IMR-90 (cell line): Measurements from ENCODE around the gene AVP. TPM values are rescaled to one million over a fixed set of nuclear protein-coding genes. Genes with fewer than 3 reads are reported as not detected.
A peak's percentile ranks its signal among the peaks of the same experiment; 100 is the strongest.

Source experiments
- ATAC-seq: fragments of 200-7000 bp; cut with Tn5 transposase; 2 replicates; pipeline ENCODE4 v1.9.1; 2020; ENCODE audit warnings: low read depth, mild to moderate bottlenecking, moderate library complexity
- BruUV-seq: library from RNA; stranded (reverse); fragments of 400-500 nt; replicated peaks from 2 replicates; lab custom pipeline; 2021; lab: Mats Ljungman, UMichigan
- CTCF ChIA-PET: fragments of 300-600 bp; formaldehyde crosslinking; extraction: SDS; loops from one replicate; lab custom pipeline; 2021; ENCODE audit warnings: antibody characterized with exemption; lab: Yijun Ruan, JAX
- POLR2A ChIA-PET: fragments of 300-600 bp; sonication (Branson Sonifier 250); formaldehyde crosslinking; loops from one replicate; lab custom pipeline; 2022; ENCODE audit warnings: antibody characterized with exemption; ENCODE audit not compliant: unreplicated experiment; lab: Charles Lee
- DNase-seq: peaks from one replicate; pipeline ENCODE4 v3.0.0; 2013
- H2AFZ ChIP-seq: replicated peaks from 2 replicates; pipeline ENCODE3; 2013; ENCODE audit warnings: low read length, mild to moderate bottlenecking; ENCODE audit not compliant: poor library complexity
- H2AK5ac ChIP-seq: 2 replicates; pipeline ENCODE4 v1.6.1; 2013; ENCODE audit warnings: low read depth, low read length, inconsistent platforms
- H2AK9ac ChIP-seq: replicated peaks from 2 replicates; pipeline ENCODE3; 2013; ENCODE audit warnings: mild to moderate bottlenecking, low read depth, low read length, moderate library complexity; ENCODE audit not compliant: poor library complexity
- H2BK120ac ChIP-seq: 2 replicates; pipeline ENCODE4 v1.6.1; 2013; ENCODE audit warnings: low read depth, low read length, inconsistent platforms
- H2BK15ac ChIP-seq: 3 replicates; pipeline ENCODE4 v1.6.1; 2013; ENCODE audit warnings: low read depth, low read length, inconsistent platforms
- H2BK20ac ChIP-seq: 2 replicates; pipeline ENCODE4 v1.6.1; 2013; ENCODE audit warnings: low read depth, mild to moderate bottlenecking, inconsistent platforms, low read length, moderate library complexity
- H2BK5ac ChIP-seq: 2 replicates; pipeline ENCODE4 v1.6.1; 2013; ENCODE audit warnings: mild to moderate bottlenecking, low read depth, low read length, inconsistent platforms; ENCODE audit not compliant: poor library complexity, severe bottlenecking
- H3K14ac ChIP-seq: replicated peaks from 2 replicates; pipeline ENCODE4 v1.6.1; 2013; ENCODE audit warnings: low read depth, low read length, inconsistent platforms
- H3K18ac ChIP-seq: 2 replicates; pipeline ENCODE4 v1.6.1; 2013; ENCODE audit warnings: low read depth, low read length, control low read depth
- H3K23ac ChIP-seq: 2 replicates; pipeline ENCODE4 v1.6.1; 2013; ENCODE audit warnings: low read depth, low read length, inconsistent platforms
- H3K27ac ChIP-seq: 2 replicates; pipeline ENCODE4 v1.5.1; 2013; ENCODE audit warnings: mild to moderate bottlenecking, control low read depth, low read length; ENCODE audit not compliant: insufficient read depth
- H3K27me3 ChIP-seq: 2 replicates; pipeline ENCODE4 v1.6.1; 2013; ENCODE audit warnings: low read length; ENCODE audit not compliant: control insufficient read depth, insufficient read depth
- H3K36me3 ChIP-seq: 2 replicates; pipeline ENCODE4 v1.6.1; 2013; ENCODE audit warnings: low read length, mixed read lengths; ENCODE audit not compliant: control insufficient read depth, insufficient read depth
- H3K4ac ChIP-seq: 2 replicates; pipeline ENCODE4 v1.6.1; 2013; ENCODE audit warnings: low read depth, low read length, inconsistent platforms
- H3K4me1 ChIP-seq: 2 replicates; pipeline ENCODE4 v1.6.1; 2013; ENCODE audit warnings: low read length, mixed read lengths; ENCODE audit not compliant: control insufficient read depth, insufficient read depth
- H3K4me2 ChIP-seq: 2 replicates; pipeline ENCODE4 v1.6.1; 2013; ENCODE audit warnings: low read depth, mild to moderate bottlenecking, control low read depth, low read length, moderate library complexity
- H3K4me3 ChIP-seq: 2 replicates; pipeline ENCODE4 v1.5.1; 2013; ENCODE audit warnings: low read depth, mild to moderate bottlenecking, control low read depth, low read length, moderate library complexity; ENCODE audit not compliant: insufficient read depth
- H3K56ac ChIP-seq: 2 replicates; pipeline ENCODE4 v1.6.1; 2013; ENCODE audit warnings: low read length, inconsistent platforms; ENCODE audit not compliant: insufficient read depth; ENCODE audit errors: extremely low read depth
- H3K79me1 ChIP-seq, 2 experiments: 2 replicates each; pipeline ENCODE4 v1.6.1; 2013; ENCODE audit warnings: low read length in 2 of 2, inconsistent platforms in 1 of 2, low read depth in 1 of 2
- H3K9ac ChIP-seq: 2 replicates; pipeline ENCODE4 v1.6.1; 2013; ENCODE audit warnings: low read depth, low read length, control low read depth
- H3K9me1 ChIP-seq: 2 replicates; pipeline ENCODE4 v1.6.1; 2013; ENCODE audit warnings: low read length, inconsistent platforms; ENCODE audit not compliant: insufficient read depth
- H3K9me3 ChIP-seq: 2 replicates; pipeline ENCODE4 v1.6.1; 2013; ENCODE audit warnings: low read length; ENCODE audit not compliant: control insufficient read depth, insufficient read depth
- H4K20me1 ChIP-seq: 2 replicates; pipeline ENCODE4 v1.6.1; 2013; ENCODE audit warnings: low read length, inconsistent platforms; ENCODE audit not compliant: insufficient read depth
- H4K5ac ChIP-seq: 2 replicates; pipeline ENCODE4 v1.6.1; 2013; ENCODE audit warnings: mild to moderate bottlenecking, low read depth, low read length, control low read depth
- H4K8ac ChIP-seq, 2 experiments: 2 replicates each; pipeline ENCODE4 v1.6.1; 2013; ENCODE audit warnings: low read depth in 2 of 2, low read length in 2 of 2, control low read depth in 1 of 2, inconsistent platforms in 1 of 2
- H4K91ac ChIP-seq: 2 replicates; pipeline ENCODE4 v1.6.1; 2013; ENCODE audit warnings: low read depth, low read length, inconsistent platforms; ENCODE audit not compliant: insufficient read depth
- BHLHE40 ChIP-seq: fragments of 150-350 bp; IDR thresholded peaks from 2 replicates; pipeline ENCODE4 v1.6.1; 2016; ENCODE audit warnings: mild to moderate bottlenecking, low read depth, low read length
- CEBPB ChIP-seq: IDR thresholded peaks from 2 replicates; pipeline ENCODE4 v1.6.1; 2012; ENCODE audit warnings: low read depth, low read length, improper control_type of control experiment
- CHD1 ChIP-seq: IDR thresholded peaks from 2 replicates; pipeline ENCODE4 v1.6.1; 2012; ENCODE audit warnings: low read depth, low read length, improper control_type of control experiment
- FOS ChIP-seq: fragments of 150-350 bp; IDR thresholded peaks from 2 replicates; pipeline ENCODE4 v1.6.1; 2016; ENCODE audit warnings: low read depth, low read length
- MAFK ChIP-seq: IDR thresholded peaks from 2 replicates; pipeline ENCODE4 v1.6.1; 2012; ENCODE audit warnings: low read depth, low read length, improper control_type of control experiment
- RAD21 ChIP-seq: IDR thresholded peaks from 2 replicates; pipeline ENCODE4 v1.6.1; 2012; ENCODE audit warnings: low read length, improper control_type of control experiment
- RCOR1 ChIP-seq: IDR thresholded peaks from 2 replicates; pipeline ENCODE4 v1.6.1; 2012; ENCODE audit warnings: mild to moderate bottlenecking, low read length, improper control_type of control experiment; ENCODE audit not compliant: insufficient replicate concordance
- RFX5 ChIP-seq: IDR thresholded peaks from 2 replicates; pipeline ENCODE4 v1.8.0; 2012; ENCODE audit warnings: low read depth, mild to moderate bottlenecking, low read length, moderate library complexity
- SMC3 ChIP-seq: fragments of 150-350 bp; IDR thresholded peaks from 2 replicates; pipeline ENCODE4 v1.6.1; 2016; ENCODE audit warnings: low read depth, mild to moderate bottlenecking, antibody characterized with exemption, low read length, moderate library complexity
- WGBS, 2 experiments: methylation state at CpG; one replicate each; pipeline versions ENCODE4 v1.1.5 to v1.1.7; 2013; ENCODE audit warnings: missing lambda C conversion rate in 2 of 2; ENCODE audit not compliant: insufficient read length in 1 of 2; ENCODE audit errors: extremely low coverage in 2 of 2; 5-methylcytosine and 5-hydroxymethylcytosine counted together
- dilution Hi-C: fragments of 300-500 bp; cut with HindIII; formaldehyde crosslinking; loops from one replicate; pipeline ENCODE4 v1.14.3; 2018; ENCODE audit warnings: low sequenced_read_pairs; ENCODE audit not compliant: unreplicated experiment
- in situ Hi-C: fragments of 300-500 bp; cut with MboI; formaldehyde crosslinking; loops from 3 replicates; pipeline ENCODE4 v1.14.3; 2019; ENCODE audit warnings: low sequenced_read_pairs, inconsistent platforms, mixed read lengths
- intact Hi-C: fragments of 100-400 bp; cut with micrococcal nuclease; formaldehyde crosslinking; loops from 2 replicates; pipeline ENCODE4 v1.10.0; 2022
- polyA plus RNA-seq, 3 experiments: library from polyadenylated mRNA; depleted of rRNA; stranded (reverse); fragments of >200 nt; gene quantifications; 2 replicates each; pipeline ENCODE4 v1.2.3, GENCODE V29; 2012; ENCODE audit warnings: low replicate concordance in 1 of 3
- total RNA-seq: library from RNA; depleted of rRNA; stranded (reverse); fragments of >200 nt; gene quantifications from 2 replicates; pipeline ENCODE4 v1.2.3, GENCODE V29; 2012
- TF ChIP-seq, protein P1 (sequence below): conservative IDR thresholded peaks from 2 replicates; pipeline ENCODE4 v1.5.1; 2012; ENCODE audit warnings: mild to moderate bottlenecking, low read depth, low read length, improper control_type of control experiment
- TF ChIP-seq, protein P2 (sequence below): fragments of 150-350 bp; IDR thresholded peaks from 2 replicates; pipeline ENCODE4 v1.6.1; 2016; ENCODE audit warnings: low read depth, mild to moderate bottlenecking, low read length, moderate library complexity, borderline replicate concordance

Gene AVP
- total and polyA plus RNA-seq, 2 of the 4 experiments (the other 2 are of a cell fraction), result not detected

DNA sequence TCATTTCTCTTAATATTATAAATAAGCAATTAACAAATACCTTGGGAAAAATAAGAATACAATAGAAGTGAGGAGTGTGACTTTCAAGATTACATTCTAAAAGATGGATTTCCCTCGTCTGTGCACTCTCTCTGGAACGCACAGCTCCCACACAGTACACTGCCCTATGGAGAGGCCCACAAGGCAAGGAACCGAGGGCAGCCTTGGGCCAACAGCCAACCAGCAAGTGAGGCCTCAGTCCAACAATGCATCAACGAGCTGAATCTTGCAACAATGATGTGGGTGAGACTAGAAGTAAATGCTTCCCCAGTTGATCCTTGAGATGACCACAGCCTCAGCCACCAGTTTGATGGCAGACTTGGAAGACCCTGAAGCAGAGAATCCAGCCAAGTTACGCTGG lies 34.5 kb upstream of the AVP start:
- H3K4me2 ChIP-seq, result no peak overlapping the region
- H2AK5ac ChIP-seq, result no peak overlapping the region
- H3K18ac ChIP-seq, result no peak overlapping the region
- 33% methylated on average over 1 of the region's 5 CpGs; no CpG with 5 or more reads in 1 of the 2 experiments for WGBS, 2 experiments
- H3K9ac ChIP-seq, result no peak overlapping the region
- H4K8ac ChIP-seq, result no peak overlapping the region
- H3K23ac ChIP-seq, result no peak overlapping the region
- H4K91ac ChIP-seq, result no peak overlapping the region
- TF ChIP-seq, protein P1, sequence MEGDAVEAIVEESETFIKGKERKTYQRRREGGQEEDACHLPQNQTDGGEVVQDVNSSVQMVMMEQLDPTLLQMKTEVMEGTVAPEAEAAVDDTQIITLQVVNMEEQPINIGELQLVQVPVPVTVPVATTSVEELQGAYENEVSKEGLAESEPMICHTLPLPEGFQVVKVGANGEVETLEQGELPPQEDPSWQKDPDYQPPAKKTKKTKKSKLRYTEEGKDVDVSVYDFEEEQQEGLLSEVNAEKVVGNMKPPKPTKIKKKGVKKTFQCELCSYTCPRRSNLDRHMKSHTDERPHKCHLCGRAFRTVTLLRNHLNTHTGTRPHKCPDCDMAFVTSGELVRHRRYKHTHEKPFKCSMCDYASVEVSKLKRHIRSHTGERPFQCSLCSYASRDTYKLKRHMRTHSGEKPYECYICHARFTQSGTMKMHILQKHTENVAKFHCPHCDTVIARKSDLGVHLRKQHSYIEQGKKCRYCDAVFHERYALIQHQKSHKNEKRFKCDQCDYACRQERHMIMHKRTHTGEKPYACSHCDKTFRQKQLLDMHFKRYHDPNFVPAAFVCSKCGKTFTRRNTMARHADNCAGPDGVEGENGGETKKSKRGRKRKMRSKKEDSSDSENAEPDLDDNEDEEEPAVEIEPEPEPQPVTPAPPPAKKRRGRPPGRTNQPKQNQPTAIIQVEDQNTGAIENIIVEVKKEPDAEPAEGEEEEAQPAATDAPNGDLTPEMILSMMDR, result no peak
- TF ChIP-seq FOS (no peak), CHD1 (no peak), RCOR1 (no peak), CEBPB (no peak), BHLHE40 (no peak), SMC3 (no peak), RFX5 (no peak), RAD21 (no peak), MAFK (no peak)
- TF ChIP-seq, protein P2, sequence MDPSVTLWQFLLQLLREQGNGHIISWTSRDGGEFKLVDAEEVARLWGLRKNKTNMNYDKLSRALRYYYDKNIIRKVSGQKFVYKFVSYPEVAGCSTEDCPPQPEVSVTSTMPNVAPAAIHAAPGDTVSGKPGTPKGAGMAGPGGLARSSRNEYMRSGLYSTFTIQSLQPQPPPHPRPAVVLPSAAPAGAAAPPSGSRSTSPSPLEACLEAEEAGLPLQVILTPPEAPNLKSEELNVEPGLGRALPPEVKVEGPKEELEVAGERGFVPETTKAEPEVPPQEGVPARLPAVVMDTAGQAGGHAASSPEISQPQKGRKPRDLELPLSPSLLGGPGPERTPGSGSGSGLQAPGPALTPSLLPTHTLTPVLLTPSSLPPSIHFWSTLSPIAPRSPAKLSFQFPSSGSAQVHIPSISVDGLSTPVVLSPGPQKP, result no peak
- H3K56ac ChIP-seq, result no peak overlapping the region
- H2BK120ac ChIP-seq, result no peak overlapping the region
- no peaks in the 10 kb centered on the region for H3K9me3 ChIP-seq
- ChIA-PET CTCF (interaction anchor here (1.5 kb wide), 1 partner anchor 10 kb away, joined by 5 read pairs; no protein-coding TSS in a partner anchor), POLR2A (no interaction called here)
- in situ Hi-C loops (no loop called here), dilution Hi-C loops (no loop called here), intact Hi-C loops (no loop called here)
- H3K4ac ChIP-seq, result no peak overlapping the region
- no peak overlapping the region for H2AFZ ChIP-seq
- no peaks in the 10 kb centered on the region for H3K27me3 ChIP-seq
- H4K5ac ChIP-seq, result no peak overlapping the region
- H3K79me1 ChIP-seq, result peaks cover 6 to 30% of the 10 kb centered on the region in 2 experiments; a peak in 3 of 4 replicates
- no peak overlapping the region for H2BK5ac ChIP-seq
- H3K36me3 ChIP-seq, result peaks cover 19% of the 10 kb centered on the region
- H4K20me1 ChIP-seq, result peaks cover 9% of the 10 kb centered on the region; the same call in 1 of the 2 replicates
- ATAC-seq, result no peak
- DNase-seq, result no peak
- H2AK9ac ChIP-seq, result peak overlapping the region; percentile 81
- H3K27ac ChIP-seq, result no peak overlapping the region
- H3K14ac ChIP-seq, result no peak overlapping the region
- no peak overlapping the region for H2BK20ac ChIP-seq
- no peak overlapping the region for H3K4me3 ChIP-seq
- peaks cover 7% of the 10 kb centered on the region for H3K9me1 ChIP-seq
- H3K4me1 ChIP-seq, result no peaks in the 10 kb centered on the region
- no TSS peak for BruUV-seq
- H2BK15ac ChIP-seq, result no peak overlapping the region
